KMS-11 (cell line): Measurements from ENCODE around the gene LRRC38.

Experiments used
- H2AFZ ChIP-seq: fragments of 200-600 bp; sonication (generic); 2 replicates; pipeline ENCODE4 v1.6.1; 2016; ENCODE audit warnings: antibody characterized with exemption, mixed run types, low read depth
- H3K27ac ChIP-seq: fragments of 200-600 bp; sonication (generic); 2 replicates; pipeline ENCODE4 v1.6.1; 2016; ENCODE audit warnings: mild to moderate bottlenecking, mixed run types
- H3K27me3 ChIP-seq: fragments of 200-600 bp; sonication (generic); 2 replicates; pipeline ENCODE4 v1.6.1; 2017; ENCODE audit warnings: mild to moderate bottlenecking, low read depth, mixed run types, moderate library complexity; ENCODE audit not compliant: insufficient read depth
- H3K36me3 ChIP-seq: fragments of 200-600 bp; sonication (generic); 2 replicates; pipeline ENCODE4 v1.6.1; 2017; ENCODE audit warnings: mild to moderate bottlenecking, mixed run types; ENCODE audit not compliant: insufficient read depth
- H3K4me1 ChIP-seq: fragments of 200-600 bp; sonication (generic); 2 replicates; pipeline ENCODE4 v1.6.1; 2016; ENCODE audit warnings: mild to moderate bottlenecking, low read depth, mixed run types; ENCODE audit not compliant: poor library complexity, severe bottlenecking
- H3K4me2 ChIP-seq: fragments of 200-600 bp; sonication (generic); 2 replicates; pipeline ENCODE4 v1.7.0; 2016; ENCODE audit warnings: mild to moderate bottlenecking, mixed run types
- H3K4me3 ChIP-seq: fragments of 200-600 bp; sonication (generic); IDR thresholded peaks from 2 replicates; pipeline ENCODE4 v1.6.1; 2017; ENCODE audit warnings: low read depth, low read length, mixed read lengths; ENCODE audit not compliant: insufficient read depth
- H3K79me2 ChIP-seq: fragments of 200-600 bp; sonication (generic); 2 replicates; pipeline ENCODE4 v1.6.1; 2016; ENCODE audit warnings: low read depth, mixed run types; ENCODE audit not compliant: insufficient read depth
- H3K9ac ChIP-seq: fragments of 200-600 bp; sonication (generic); 2 replicates; pipeline ENCODE4 v1.6.1; 2016; ENCODE audit warnings: mild to moderate bottlenecking, mixed run types
- H4K20me1 ChIP-seq: fragments of 200-600 bp; sonication (generic); 2 replicates; pipeline ENCODE4 v1.6.1; 2016; ENCODE audit warnings: mild to moderate bottlenecking, mixed run types; ENCODE audit not compliant: insufficient read depth
- TF ChIP-seq, protein P1 (sequence below): fragments of 200-600 bp; sonication (generic); conservative IDR thresholded peaks from 2 replicates; pipeline ENCODE4 v1.6.1; 2017; ENCODE audit warnings: low read depth, mild to moderate bottlenecking, antibody characterized with exemption, low read length, moderate library complexity, mixed read lengths

Gene LRRC38

GRCh38 chr1:13461977-13462376, 51.8 kb downstream of the LRRC38 start:
- Histone ChIP-seq H3K27ac (no peak overlapping the region), H3K9ac (no peak overlapping the region), H3K36me3 (no peaks in the 10 kb centered on the region), H3K4me1 (no peaks in the 10 kb centered on the region), H3K4me3 (no peak overlapping the region), H3K4me2 (no peak overlapping the region), H2AFZ (no peak overlapping the region), H3K27me3 (peaks cover 7% of the 10 kb centered on the region; the same call in 1 of the 2 replicates), H3K79me2 (no peaks in the 10 kb centered on the region), H4K20me1 (no peaks in the 10 kb centered on the region)
- TF ChIP-seq, protein P1, sequence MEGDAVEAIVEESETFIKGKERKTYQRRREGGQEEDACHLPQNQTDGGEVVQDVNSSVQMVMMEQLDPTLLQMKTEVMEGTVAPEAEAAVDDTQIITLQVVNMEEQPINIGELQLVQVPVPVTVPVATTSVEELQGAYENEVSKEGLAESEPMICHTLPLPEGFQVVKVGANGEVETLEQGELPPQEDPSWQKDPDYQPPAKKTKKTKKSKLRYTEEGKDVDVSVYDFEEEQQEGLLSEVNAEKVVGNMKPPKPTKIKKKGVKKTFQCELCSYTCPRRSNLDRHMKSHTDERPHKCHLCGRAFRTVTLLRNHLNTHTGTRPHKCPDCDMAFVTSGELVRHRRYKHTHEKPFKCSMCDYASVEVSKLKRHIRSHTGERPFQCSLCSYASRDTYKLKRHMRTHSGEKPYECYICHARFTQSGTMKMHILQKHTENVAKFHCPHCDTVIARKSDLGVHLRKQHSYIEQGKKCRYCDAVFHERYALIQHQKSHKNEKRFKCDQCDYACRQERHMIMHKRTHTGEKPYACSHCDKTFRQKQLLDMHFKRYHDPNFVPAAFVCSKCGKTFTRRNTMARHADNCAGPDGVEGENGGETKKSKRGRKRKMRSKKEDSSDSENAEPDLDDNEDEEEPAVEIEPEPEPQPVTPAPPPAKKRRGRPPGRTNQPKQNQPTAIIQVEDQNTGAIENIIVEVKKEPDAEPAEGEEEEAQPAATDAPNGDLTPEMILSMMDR = no peak

DNA sequence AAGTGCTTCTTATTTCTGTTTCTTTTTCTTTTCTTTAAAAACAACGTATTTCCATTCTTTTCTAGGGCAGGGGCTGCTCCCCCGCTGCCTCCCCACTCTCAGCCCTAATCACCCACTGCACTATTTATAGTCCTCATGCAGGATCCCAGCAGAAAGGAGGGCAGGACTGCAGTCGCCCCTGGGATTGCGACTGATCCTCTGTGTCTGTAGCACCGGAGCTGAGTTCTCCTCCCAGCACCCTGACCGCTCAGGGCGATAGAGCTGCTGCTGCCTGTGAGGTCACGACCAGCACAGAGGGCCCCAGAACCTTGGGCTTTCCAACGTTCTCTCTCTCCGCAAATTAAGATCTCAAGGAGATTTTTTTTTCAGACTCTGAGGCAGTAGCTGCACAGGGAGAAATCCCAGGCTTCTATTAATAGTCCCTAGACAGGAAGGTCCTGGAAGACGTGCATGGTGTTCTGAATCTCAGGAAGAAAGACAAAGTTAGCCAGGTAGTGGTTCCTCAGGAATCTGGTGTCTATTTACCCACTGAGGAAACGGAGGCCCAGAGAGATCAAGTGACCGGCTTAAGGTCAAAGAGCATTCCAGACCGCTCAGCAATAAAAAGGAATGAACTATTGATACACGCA, 56.8 kb downstream of the LRRC38 start:
- Histone ChIP-seq H2AFZ (no peak overlapping the region), H3K4me2 (no peak overlapping the region), H3K4me1 (no peaks in the 10 kb centered on the region), H3K27me3 (peaks cover 9% of the 10 kb centered on the region; the same call in 1 of the 2 replicates), H3K79me2 (no peaks in the 10 kb centered on the region), H3K27ac (no peak overlapping the region), H3K36me3 (no peaks in the 10 kb centered on the region), H3K4me3 (no peak overlapping the region), H4K20me1 (no peaks in the 10 kb centered on the region), H3K9ac (no peak overlapping the region)
- TF ChIP-seq, protein P1 = no peak

GRCh38 chr1:13451399-13451965, 62.3 kb downstream of the LRRC38 start:
- TF ChIP-seq, protein P1 = no peak

DNA sequence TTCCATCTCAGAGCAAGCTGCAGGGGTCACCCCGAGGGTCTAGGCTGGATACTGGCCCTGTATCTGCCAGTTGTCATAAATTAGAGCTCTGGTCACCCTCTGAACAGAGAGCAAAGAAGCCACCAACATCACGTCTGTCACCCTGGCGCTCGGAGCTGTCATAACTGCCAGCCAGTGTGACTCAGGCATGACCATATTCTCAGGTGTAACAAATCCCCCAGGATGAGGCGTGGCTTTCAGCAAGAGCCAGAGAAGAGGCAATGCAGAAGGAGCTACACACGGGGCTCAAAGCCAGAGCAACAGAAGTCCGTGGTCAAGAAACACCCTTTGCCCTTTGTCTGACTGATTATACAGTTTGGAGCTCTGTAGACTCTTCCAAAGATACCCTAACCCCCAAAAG, 63.6 kb downstream of the LRRC38 start:
- no peak overlapping the region for H2AFZ ChIP-seq
- no peak overlapping the region for H3K27ac ChIP-seq
- no peaks in the 10 kb centered on the region for H3K36me3 ChIP-seq
- H3K4me2 ChIP-seq = no peak overlapping the region
- no peaks in the 10 kb centered on the region for H3K79me2 ChIP-seq
- H3K4me1 ChIP-seq = no peaks in the 10 kb centered on the region
- TF ChIP-seq, protein P1 = no peak
- H3K4me3 ChIP-seq = no peak overlapping the region
- H4K20me1 ChIP-seq = no peaks in the 10 kb centered on the region
- H3K9ac ChIP-seq = no peak overlapping the region
- no peaks in the 10 kb centered on the region; the same call in 1 of the 2 replicates for H3K27me3 ChIP-seq

More at GRCh38 chr1:13451399-13451965, 62.3 kb downstream of the LRRC38 start:
- no peaks in the 10 kb centered on the region for H3K4me1 ChIP-seq
- no peaks in the 10 kb centered on the region for H3K36me3 ChIP-seq
- H2AFZ ChIP-seq = no peak overlapping the region
- H3K9ac ChIP-seq = no peak overlapping the region
- H4K20me1 ChIP-seq = no peaks in the 10 kb centered on the region
- H3K79me2 ChIP-seq = no peaks in the 10 kb centered on the region
- peaks cover 3% of the 10 kb centered on the region; the same call in 1 of the 2 replicates for H3K27me3 ChIP-seq
- no peak overlapping the region for H3K4me3 ChIP-seq
- no peak overlapping the region for H3K4me2 ChIP-seq
- no peak overlapping the region for H3K27ac ChIP-seq
